H1 (cell line): ENCODE measurements around the gene PKN3. TPM values are rescaled to one million over a fixed set of nuclear protein-coding genes. Genes with fewer than 3 reads are reported as not detected.

Experiments
- CTCF ChIA-PET: fragments of 300-600 bp; sonication (Branson Sonifier 250); formaldehyde crosslinking; loops from one replicate; lab custom pipeline; 2021; ENCODE audit not compliant: partially characterized antibody; lab: Charles Lee
- POLR2A ChIA-PET: fragments of 300-600 bp; sonication (Branson Sonifier 250); formaldehyde crosslinking; loops from one replicate; lab custom pipeline; 2021; ENCODE audit warnings: inconsistent platforms; ENCODE audit not compliant: partially characterized antibody; lab: Charles Lee
- DNase-seq, 2 experiments: peaks; one replicate each; pipeline versions ENCODE4 v3.0.0 to v3.0.0-alpha.2; 2010 to 2022; ENCODE audit warnings: low spot score in 2 of 2, low read depth in 1 of 2, mixed read lengths in 1 of 2
- FAIRE-seq: peaks from 2 replicates; lab custom pipeline; 2011; peaks lifted over from hg19 to GRCh38; lab: Jason Lieb, UNC
- H2AFZ ChIP-seq: 2 replicates; pipeline ENCODE4 v1.8.1; 2012; ENCODE audit warnings: low read length, inconsistent platforms
- H2AK5ac ChIP-seq: 2 replicates; pipeline ENCODE4 v1.6.1; 2013; ENCODE audit warnings: low read depth, low read length
- H2BK120ac ChIP-seq: replicated peaks from 2 replicates; pipeline ENCODE3; 2013; ENCODE audit warnings: low read depth, low read length, inconsistent platforms
- H2BK12ac ChIP-seq: 2 replicates; pipeline ENCODE4 v1.6.1; 2013; ENCODE audit warnings: low read depth, low read length
- H2BK15ac ChIP-seq: 2 replicates; pipeline ENCODE4 v1.6.1; 2013; ENCODE audit warnings: low read length
- H2BK20ac ChIP-seq: 2 replicates; pipeline ENCODE4 v1.6.1; 2013; ENCODE audit warnings: low read length
- H2BK5ac ChIP-seq: 2 replicates; pipeline ENCODE4 v1.6.1; 2013; ENCODE audit warnings: low read depth, low read length
- H3K14ac ChIP-seq: 2 replicates; pipeline ENCODE4 v1.6.1; 2013; ENCODE audit warnings: inconsistent platforms; ENCODE audit not compliant: insufficient read length
- H3K18ac ChIP-seq: 2 replicates; pipeline ENCODE4 v1.6.1; 2013; ENCODE audit warnings: low read length; ENCODE audit errors: extremely low read depth
- H3K23ac ChIP-seq: 2 replicates; pipeline ENCODE4 v1.6.1; 2013; ENCODE audit warnings: inconsistent platforms; ENCODE audit not compliant: insufficient read length
- H3K23me2 ChIP-seq: 2 replicates; pipeline ENCODE4 v1.6.1; 2013; ENCODE audit warnings: low read depth, low read length
- H3K27ac ChIP-seq: 2 replicates; pipeline ENCODE4 v1.6.1; 2011; ENCODE audit warnings: low read depth, low read length, inconsistent platforms
- H3K27me3 ChIP-seq, 4 experiments: replicated peaks in 1 of 4; 1 replicate in 1 of 4; 2 replicates in 3 of 4; pipeline versions ENCODE4 v1.6.1 to v1.8.1; 2011 to 2013; ENCODE audit warnings: low read length in 3 of 4, mild to moderate bottlenecking in 3 of 4, inconsistent platforms in 2 of 4, mixed read lengths in 2 of 4, moderate library complexity in 1 of 4; ENCODE audit not compliant: control insufficient read depth in 3 of 4, insufficient read depth in 3 of 4; ENCODE audit errors: extremely low read depth in 1 of 4
- H3K36me3 ChIP-seq, 4 experiments: 2 replicates each; pipeline versions ENCODE4 v1.6.1 to v1.8.1; 2011 to 2013; ENCODE audit warnings: mild to moderate bottlenecking in 4 of 4, low read length in 3 of 4, moderate library complexity in 2 of 4, control low read depth in 1 of 4, inconsistent platforms in 1 of 4; ENCODE audit not compliant: insufficient read depth in 4 of 4, control insufficient read depth in 2 of 4
- H3K4ac ChIP-seq: replicated peaks from 2 replicates; pipeline ENCODE3; 2013; ENCODE audit warnings: low read length, low read depth, mixed read lengths, inconsistent platforms; ENCODE audit not compliant: insufficient read length
- H3K4me1 ChIP-seq, 4 experiments: replicated peaks in 1 of 4; 1 replicate in 1 of 4; 2 replicates in 3 of 4; pipeline versions ENCODE4 v1.6.1 to v1.8.1; 2011 to 2013; ENCODE audit warnings: low read length in 3 of 4, inconsistent platforms in 2 of 4, mixed read lengths in 1 of 4; ENCODE audit not compliant: insufficient read depth in 4 of 4, control insufficient read depth in 3 of 4
- H3K4me2 ChIP-seq, 2 experiments: 2 replicates each; pipeline versions ENCODE4 v1.6.1 to v1.8.1; 2011 to 2013; ENCODE audit warnings: low read depth in 2 of 2, low read length in 2 of 2, control low read depth in 1 of 2, inconsistent platforms in 1 of 2, mild to moderate bottlenecking in 1 of 2; ENCODE audit not compliant: insufficient read depth in 1 of 2
- H3K4me3 ChIP-seq, 4 experiments: fragments of 200-600, 300-600 bp in 1 of 4; sonication (generic), shearing (Covaris generic), sonication (Bioruptor Twin) in 1 of 4; 2 replicates each; pipeline versions ENCODE4 v1.5.1 to v1.8.1; 2011 to 2016; ENCODE audit warnings: low read length in 4 of 4, low read depth in 3 of 4, control low read depth in 2 of 4, inconsistent platforms in 2 of 4, mild to moderate bottlenecking in 2 of 4, mixed read lengths in 1 of 4, moderate library complexity in 1 of 4; ENCODE audit not compliant: insufficient read depth in 2 of 4; ENCODE audit errors: extremely low read depth in 1 of 4
- H3K56ac ChIP-seq: replicated peaks from 2 replicates; pipeline ENCODE3; 2013; ENCODE audit warnings: low read depth, mild to moderate bottlenecking, mixed read lengths, low read length, inconsistent platforms; ENCODE audit not compliant: insufficient read length
- H3K79me1 ChIP-seq: 2 replicates; pipeline ENCODE4 v1.6.1; 2013; ENCODE audit warnings: low read depth, low read length, control low read depth
- H3K79me2 ChIP-seq, 2 experiments: 2 replicates each; pipeline versions ENCODE4 v1.6.1 to v1.8.1; 2012 to 2013; ENCODE audit warnings: low read length in 2 of 2, mild to moderate bottlenecking in 2 of 2, inconsistent platforms in 1 of 2; ENCODE audit not compliant: insufficient read depth in 2 of 2, control insufficient read depth in 1 of 2
- H3K9ac ChIP-seq, 4 experiments: replicated peaks in 1 of 4; 1 replicate in 1 of 4; 2 replicates in 3 of 4; pipeline versions ENCODE4 v1.6.1 to v1.8.1; 2011 to 2013; ENCODE audit warnings: low read depth in 3 of 4, low read length in 3 of 4, control low read depth in 2 of 4, mild to moderate bottlenecking in 2 of 4, moderate library complexity in 2 of 4, inconsistent platforms in 1 of 4; ENCODE audit errors: extremely low read depth in 1 of 4
- H3K9me3 ChIP-seq, 2 experiments: 2 replicates each; pipeline versions ENCODE4 v1.6.1 to v1.8.1; 2012 to 2013; ENCODE audit warnings: mild to moderate bottlenecking in 2 of 2, moderate library complexity in 2 of 2, control low read depth in 1 of 2, inconsistent platforms in 1 of 2, low read depth in 1 of 2, low read length in 1 of 2, mixed read lengths in 1 of 2; ENCODE audit not compliant: insufficient read depth in 2 of 2
- H4K20me1 ChIP-seq, 2 experiments: replicated peaks in 1 of 2; 2 replicates each; pipeline versions ENCODE3 to v1.8.1; 2011 to 2013; ENCODE audit warnings: inconsistent platforms in 2 of 2, low read length in 2 of 2, mild to moderate bottlenecking in 1 of 2; ENCODE audit not compliant: insufficient read depth in 2 of 2, control insufficient read depth in 1 of 2
- H4K5ac ChIP-seq: 2 replicates; pipeline ENCODE4 v1.6.1; 2013; ENCODE audit warnings: low read length, low read depth, mixed read lengths, inconsistent platforms; ENCODE audit not compliant: insufficient read length
- H4K8ac ChIP-seq: 2 replicates; pipeline ENCODE4 v1.8.0; 2013; ENCODE audit warnings: mild to moderate bottlenecking, moderate library complexity, low read length, inconsistent platforms; ENCODE audit not compliant: insufficient read depth; ENCODE audit errors: extremely low read depth
- H4K91ac ChIP-seq: replicated peaks from 2 replicates; pipeline ENCODE3; 2013; ENCODE audit warnings: low read length, mixed read lengths, inconsistent platforms; ENCODE audit not compliant: insufficient read length
- BCL11A ChIP-seq, 2 experiments: IDR thresholded peaks; one replicate each; pipeline ENCODE4 v1.6.1; 2011; ENCODE audit warnings: low read depth in 2 of 2, low read length in 2 of 2, mild to moderate bottlenecking in 2 of 2
- CHD2 ChIP-seq: IDR thresholded peaks from 2 replicates; pipeline ENCODE4 v1.6.1; 2012; ENCODE audit warnings: low read length, improper control_type of control experiment
- EZH2 ChIP-seq: fragments of 200-600 bp; sonication (generic); IDR thresholded peaks from 2 replicates; pipeline ENCODE4 v1.7.1; 2012; ENCODE audit warnings: low read depth, mild to moderate bottlenecking, moderate library complexity, low read length, inconsistent platforms; ENCODE audit not compliant: severe bottlenecking
- KDM4A ChIP-seq: IDR thresholded peaks from one replicate; pipeline ENCODE4 v1.7.1; 2012; ENCODE audit warnings: low read depth, mild to moderate bottlenecking, moderate library complexity, low read length, inconsistent platforms; ENCODE audit not compliant: severe bottlenecking
- PHF8 ChIP-seq: fragments of 200-600 bp; sonication (generic); conservative IDR thresholded peaks from 2 replicates; pipeline ENCODE4 v1.7.1; 2012; ENCODE audit warnings: low read depth, mild to moderate bottlenecking, inconsistent platforms, low read length, moderate library complexity
- RFX5 ChIP-seq: IDR thresholded peaks from 2 replicates; pipeline ENCODE4 v1.6.1; 2011; ENCODE audit warnings: low read depth, low read length, improper control_type of control experiment, borderline replicate concordance
- YY1 ChIP-seq: IDR thresholded peaks from 2 replicates; pipeline ENCODE4 v1.6.1; 2011; ENCODE audit warnings: low read depth, mild to moderate bottlenecking, low read length
- WGBS, 2 experiments: shearing (Covaris generic) in 1 of 2; methylation state at CpG; one replicate each; pipeline versions ENCODE4 v1.1.6 to v1.1.7; 2013 to 2015; ENCODE audit warnings: low lambda C conversion rate in 2 of 2, mixed read lengths in 2 of 2, inconsistent platforms in 1 of 2, low coverage in 1 of 2, missing lambda C conversion rate in 1 of 2; ENCODE audit not compliant: insufficient replicate concordance in 2 of 2, insufficient coverage in 1 of 2, insufficient read length in 1 of 2; ENCODE audit errors: extremely low coverage in 1 of 2, missing lambda C conversion rate in 1 of 2; 5-methylcytosine and 5-hydroxymethylcytosine counted together
- polyA plus RNA-seq, 7 experiments: library from polyadenylated mRNA; depleted of rRNA in 3 of 7; stranded (reverse) in 5 of 7; unstranded in 2 of 7; fragments of >200 nt in 5 of 7; fragments of 200-250 nt in 2 of 7; gene quantifications; 1 replicate in 5 of 7; 2 replicates in 1 of 7; 4 replicates in 1 of 7; pipeline versions ENCODE4 v1.2.1 to v1.2.3, GENCODE V29; 2011 to 2013; ENCODE audit warnings: missing spikeins in 2 of 7, mixed read lengths in 2 of 7
- total RNA-seq: library from RNA; stranded (reverse); fragmentation: NEBNext Ultra II Directional; extraction: Animal tissue kit (Norgen Biotek cat#: 25700); gene quantifications from 2 replicates; pipeline ENCODE4 v1.2.1, GENCODE V29; 2021
- TF ChIP-seq, protein P1 (sequence below): IDR thresholded peaks from 2 replicates; pipeline ENCODE4 v1.6.1; 2012; ENCODE audit warnings: inconsistent platforms

Gene PKN3
- total and polyA plus RNA-seq, 2 of the 8 experiments (the other 6 are each of a cell fraction or from before 2014, with no cell fraction given), result 15.7 to 16.3 TPM

DNA sequence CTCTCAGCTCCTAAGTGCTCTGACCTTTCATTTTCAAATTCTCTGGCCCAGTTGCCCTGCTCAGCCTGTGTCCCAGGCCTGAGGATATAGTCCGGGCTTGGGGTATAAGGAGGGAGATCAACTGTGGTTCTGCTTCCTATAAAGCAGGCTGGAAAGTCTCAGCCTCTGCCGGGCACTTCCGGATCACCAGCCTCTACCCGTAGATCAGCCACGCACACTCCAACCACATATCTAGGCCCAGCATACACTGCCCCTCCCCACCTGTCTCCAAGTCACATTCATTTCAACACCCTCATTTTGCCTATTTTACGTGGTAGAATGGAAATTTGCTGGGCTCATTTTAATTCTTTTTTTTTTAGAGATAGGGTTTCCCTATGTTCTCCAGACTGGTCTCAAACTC is 66.3 kb downstream of the PKN3 start:
- ChIA-PET POLR2A (interaction anchor here (0.9 kb wide), 1 partner anchor 44 kb away, joined by 3 read pairs; no protein-coding TSS in a partner anchor), CTCF (interaction anchor here (1.0 to 1.6 kb wide), 3 partner anchors 35 to 93 kb away, joined by 3 to 7 read pairs (median 4); no protein-coding TSS in a partner anchor)
- no peak overlapping the region for H3K14ac ChIP-seq
- H3K27me3 ChIP-seq, result no peaks in the 10 kb centered on the region
- H3K27ac ChIP-seq, result no peak overlapping the region
- H2BK20ac ChIP-seq, result no peak overlapping the region
- H2BK12ac ChIP-seq, result no peak overlapping the region
- no peak overlapping the region for H3K18ac ChIP-seq
- TF ChIP-seq YY1 (no peak), CHD2 (no peak), EZH2 (no peak), PHF8 (no peak), BCL11A (IDR thresholded peaks at IDR 0.05; ENCODE audit: low read depth in 2 of 2, low read length in 2 of 2) (no peak), KDM4A (no peak), RFX5 (no peak)
- TF ChIP-seq, protein P1, sequence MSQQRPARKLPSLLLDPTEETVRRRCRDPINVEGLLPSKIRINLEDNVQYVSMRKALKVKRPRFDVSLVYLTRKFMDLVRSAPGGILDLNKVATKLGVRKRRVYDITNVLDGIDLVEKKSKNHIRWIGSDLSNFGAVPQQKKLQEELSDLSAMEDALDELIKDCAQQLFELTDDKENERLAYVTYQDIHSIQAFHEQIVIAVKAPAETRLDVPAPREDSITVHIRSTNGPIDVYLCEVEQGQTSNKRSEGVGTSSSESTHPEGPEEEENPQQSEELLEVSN, result no peak
- peaks cover 3% of the 10 kb centered on the region; the same call in 1 of the 2 replicates for H3K79me1 ChIP-seq
- no peaks in the 10 kb centered on the region; a peak in 1 of 8 replicates for H3K36me3 ChIP-seq
- H3K23me2 ChIP-seq, result peaks cover 12% of the 10 kb centered on the region; the same call in 1 of the 2 replicates
- no peak overlapping the region for H2AFZ ChIP-seq
- H3K23ac ChIP-seq, result no peak overlapping the region
- no peak overlapping the region for H3K56ac ChIP-seq
- no peak overlapping the region for H4K91ac ChIP-seq
- FAIRE-seq (no peak), DNase-seq (no peak)
- H3K4me2 ChIP-seq, result no peak overlapping the region
- H4K20me1 ChIP-seq, result peaks cover 0 to 3% of the 10 kb centered on the region in 2 experiments
- H3K79me2 ChIP-seq, result peaks cover 0 to 12% of the 10 kb centered on the region in 2 experiments; a peak in 2 of 4 replicates
- peaks cover 0 to 6% (median 3%) of the 10 kb centered on the region in 4 experiments; a peak in 4 of 7 replicates for H3K4me1 ChIP-seq
- no peak overlapping the region for H2BK15ac ChIP-seq
- H4K8ac ChIP-seq, result no peak overlapping the region; the same call in 1 of the 2 replicates
- H2BK120ac ChIP-seq, result no peak overlapping the region
- no peak overlapping the region for H2AK5ac ChIP-seq
- no peak overlapping the region for H2BK5ac ChIP-seq
- WGBS, 2 experiments, result 94% methylated on average over 6 of the region's 6 CpGs; no CpG with 5 or more reads in 1 of the 2 experiments
- H3K9me3 ChIP-seq, result no peaks in the 10 kb centered on the region
- H3K9ac ChIP-seq, result no peak overlapping the region; a peak in 1 of 7 replicates
- no peak overlapping the region for H3K4me3 ChIP-seq
- no peak overlapping the region for H4K5ac ChIP-seq
- no peak overlapping the region for H3K4ac ChIP-seq
